GM23338 (cell line): ENCODE results near the gene ROGDI.

Source experiments
- CTCF ChIP-seq, 2 experiments: fragments of 200-600 bp in 1 of 2; sonication (generic) in 1 of 2; conservative IDR thresholded peaks; 2 replicates each; pipeline versions ENCODE4 v1.5.1 to v1.6.1; 2016 to 2017; ENCODE audit warnings: antibody characterized with exemption in 2 of 2, low read depth in 2 of 2, mild to moderate bottlenecking in 2 of 2, moderate library complexity in 1 of 2
- POLR2AphosphoS5 ChIP-seq: IDR thresholded peaks from 2 replicates; pipeline ENCODE4 v1.6.1; 2016; ENCODE audit warnings: antibody characterized with exemption, low read depth

- no peak for TF ChIP-seq CTCF (conservative IDR thresholded peaks at IDR 0.05; ENCODE audit: low read depth in 2 of 2)
- no peak for TF ChIP-seq POLR2AphosphoS5
These were observed 18.2 kb upstream of the ROGDI start for GRCh38 chr16:4820652-4821051.
